HG03442 (cell line): ENCODE data around the gene PAPPA2.

Source experiments
- ATAC-seq: cut with Tn5 transposase; IDR thresholded peaks from one replicate; pipeline ENCODE4 v1.9.1; 2021; ENCODE audit warnings: mild to moderate bottlenecking, moderate library complexity; ENCODE audit not compliant: unreplicated experiment

The PAPPA2 gene

DNA sequence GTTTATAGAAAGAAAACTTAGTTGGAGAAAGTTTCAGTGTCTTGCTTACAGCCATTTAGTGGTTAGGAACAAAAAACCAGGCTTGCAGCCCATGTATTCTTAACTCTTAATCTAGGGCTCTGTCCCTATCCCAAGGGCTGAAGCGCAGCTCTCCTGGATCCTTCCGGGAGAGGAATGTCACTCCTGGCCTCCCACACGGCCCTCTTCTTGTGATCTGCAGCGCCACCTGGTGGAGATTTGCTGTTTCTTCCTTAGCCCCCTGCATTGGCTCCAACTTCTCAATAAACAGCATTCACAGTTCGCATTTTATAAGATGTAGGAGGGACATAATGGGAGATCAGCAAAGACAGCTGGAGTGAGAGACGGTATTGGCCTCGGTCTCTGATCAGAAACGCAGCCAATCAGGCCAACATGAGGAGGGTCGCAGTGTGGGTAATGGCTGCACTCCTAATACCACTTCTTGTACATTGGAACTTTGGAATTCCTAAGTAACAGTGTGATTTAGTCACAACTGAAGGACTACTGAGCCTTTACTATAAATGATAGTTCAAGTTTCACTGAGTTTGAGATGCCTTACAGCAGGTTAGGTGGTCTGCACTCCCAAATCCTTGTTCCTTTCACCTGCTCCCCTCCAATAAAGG lies 418.1 kb downstream of the PAPPA2 start:
- peak; percentile 47 for ATAC-seq

DNA sequence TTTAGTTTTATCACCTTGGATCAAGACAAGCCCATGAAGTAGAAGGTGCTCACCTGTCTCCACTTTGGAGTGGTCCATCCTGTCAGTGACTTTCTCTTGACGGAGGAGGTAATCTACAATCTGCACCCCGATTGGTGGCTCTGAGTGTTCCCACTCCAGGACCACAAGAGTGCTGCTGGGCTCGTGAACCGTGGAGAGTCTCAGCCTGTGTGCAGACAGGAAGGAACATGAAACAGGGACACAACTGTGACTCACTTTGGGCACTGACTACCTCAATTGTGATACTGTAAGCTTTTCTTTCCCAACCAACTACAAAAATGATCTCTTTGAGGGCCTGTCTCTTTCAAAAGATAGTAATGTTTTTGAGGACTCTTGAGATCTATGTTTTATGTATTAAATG lies 421.3 kb downstream of the PAPPA2 start:
- no peak for ATAC-seq

DNA sequence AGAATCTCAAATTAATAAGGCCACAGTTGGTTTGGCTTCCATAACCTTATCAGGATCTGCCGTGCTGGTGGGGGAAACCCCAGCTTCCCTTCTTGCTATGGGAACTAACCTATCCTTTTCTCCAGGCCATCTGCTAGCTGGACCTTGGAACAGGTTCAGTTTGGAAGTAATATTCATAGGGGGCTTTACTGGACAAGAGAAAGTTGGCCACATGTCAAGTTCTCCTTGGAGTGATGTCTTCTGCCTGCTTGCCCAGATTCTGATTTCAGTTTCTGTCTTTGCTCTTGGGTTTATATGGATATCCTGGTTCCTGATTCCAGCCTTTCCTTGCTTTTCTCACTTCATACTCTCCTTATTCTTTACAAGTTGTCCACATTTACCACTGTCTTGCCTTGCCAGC lies 421.9 kb downstream of the PAPPA2 start:
- ATAC-seq, result no peak

DNA sequence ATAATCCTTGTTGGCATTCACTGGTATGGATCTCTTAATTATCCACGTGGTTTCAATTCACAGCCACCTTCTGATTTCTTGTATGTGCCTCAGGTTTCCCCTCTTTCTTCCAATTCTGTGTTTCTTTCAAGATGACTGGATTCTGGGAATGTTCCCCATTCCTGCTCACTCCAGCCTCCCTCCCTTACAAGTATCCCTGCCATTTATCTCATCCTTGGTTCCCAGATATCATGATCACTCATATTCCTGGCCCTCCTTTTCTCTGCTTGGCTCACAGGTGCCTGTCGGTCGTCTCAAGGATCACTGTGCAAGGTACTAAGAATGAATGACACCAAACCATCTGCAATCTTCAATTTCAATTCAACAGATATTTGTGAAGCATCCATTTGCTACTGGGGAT lies 422.4 kb downstream of the PAPPA2 start:
- no peak for ATAC-seq

DNA sequence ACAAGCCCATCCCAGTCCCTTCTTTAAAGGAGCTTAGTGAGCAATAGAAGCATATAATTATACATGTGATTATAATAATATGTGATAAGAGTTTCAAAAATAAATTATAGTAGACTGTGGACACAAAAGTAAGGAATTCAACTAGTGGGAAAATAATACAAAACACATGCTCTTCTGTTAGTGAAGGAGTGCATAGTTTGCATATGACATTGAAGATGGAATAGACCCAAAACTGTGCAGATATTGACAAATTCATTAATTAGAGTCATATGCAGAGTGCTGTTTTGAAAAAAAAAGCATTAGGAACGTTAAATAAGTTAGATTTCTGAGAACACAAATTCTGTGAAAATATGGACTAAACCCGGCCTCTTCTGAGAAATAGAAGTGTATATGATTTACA lies 422.8 kb downstream of the PAPPA2 start:
- ATAC-seq, result no peak

DNA sequence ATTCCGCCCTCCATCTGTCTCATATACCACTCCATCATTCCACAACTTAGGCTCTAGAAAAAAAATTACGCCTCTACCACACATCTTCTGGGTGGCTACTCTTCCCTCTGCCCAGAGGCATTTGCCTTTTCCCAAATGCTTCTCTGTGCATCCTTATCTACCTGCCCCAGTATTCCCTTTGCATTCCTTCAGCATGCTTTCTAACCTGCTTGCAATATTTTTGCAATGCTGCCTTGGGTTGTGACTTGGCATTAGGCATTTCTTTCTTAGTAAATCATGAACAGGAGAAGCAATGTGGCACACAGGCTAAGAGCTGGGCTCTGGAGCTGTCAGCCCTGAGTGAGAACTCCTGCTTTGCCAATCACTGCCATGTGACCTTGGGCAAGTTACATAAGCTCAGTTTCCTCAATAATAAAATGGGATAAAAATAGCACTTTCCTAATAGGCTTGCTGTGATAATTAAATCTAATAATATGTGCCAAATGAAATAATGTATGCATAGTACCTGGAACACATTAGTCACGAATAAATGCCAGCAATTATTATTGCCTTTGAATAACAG lies 425.6 kb downstream of the PAPPA2 start:
- no peak for ATAC-seq

DNA sequence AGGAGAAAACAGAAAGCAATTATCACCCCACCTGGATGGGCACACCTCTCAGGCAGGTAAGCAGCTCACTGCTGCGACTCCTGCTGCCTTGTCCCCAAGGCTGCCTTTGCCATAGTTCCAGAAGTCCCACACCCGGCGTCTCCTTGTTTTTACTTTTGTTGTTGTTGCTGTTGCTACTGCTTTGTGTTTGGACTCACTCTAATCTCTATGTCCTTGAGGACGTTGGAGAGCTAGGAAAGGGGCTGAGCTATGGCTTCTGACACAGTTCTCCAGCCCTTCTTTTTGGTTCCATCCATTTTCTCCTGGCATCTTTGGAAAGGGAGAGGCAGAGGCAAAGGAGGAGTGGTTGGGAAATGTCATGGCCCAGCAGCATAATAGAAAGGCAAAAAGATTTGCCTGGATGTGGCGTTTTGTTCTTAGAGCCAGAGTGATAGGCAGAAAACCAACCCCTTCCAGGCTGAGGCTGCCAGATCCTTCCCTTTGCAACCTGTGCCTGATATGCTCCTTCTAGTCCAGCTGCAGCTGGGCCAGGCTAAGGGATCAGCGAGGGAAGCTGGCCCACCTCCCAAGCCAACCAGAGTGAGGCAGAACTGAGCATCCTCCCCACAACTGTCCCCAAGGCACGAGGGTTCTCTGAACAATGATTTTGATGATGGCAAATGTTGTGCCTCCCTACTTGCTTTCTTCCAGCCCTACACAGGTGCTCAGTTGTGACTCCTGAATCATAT lies 430.8 kb downstream of the PAPPA2 start:
- ATAC-seq, result no peak

DNA sequence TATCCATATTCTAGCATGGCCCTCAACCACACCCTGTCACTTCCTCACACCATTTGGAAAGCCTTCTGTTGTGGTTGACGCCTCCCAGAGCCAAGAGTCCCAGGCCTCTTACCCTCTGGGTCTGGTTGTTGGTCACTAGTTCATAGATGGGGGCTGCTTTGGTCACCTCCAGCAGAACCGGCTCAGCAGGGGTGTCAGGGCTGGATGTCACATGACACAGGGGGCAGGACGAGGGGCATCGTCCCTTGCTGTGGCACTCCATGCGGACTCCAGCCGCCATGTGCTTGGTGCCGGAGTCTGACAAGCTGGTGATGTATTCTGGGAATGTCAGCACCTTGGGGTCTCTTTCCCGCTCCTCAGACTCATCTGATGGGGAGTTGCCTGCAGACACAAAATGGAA lies 431.5 kb downstream of the PAPPA2 start:
- ATAC-seq, result no peak
